Gastrocnemius medialis (tissue), 4 donors: ENCODE measurements around the gene SLC29A3.

Source experiments
- POLR2A ChIP-seq, 2 donors: fragments of 450-650 bp; IDR thresholded peaks; one replicate each; pipeline ENCODE4 v1.6.1; 2017; ENCODE audit warnings: antibody characterized with exemption in 2 of 2, mild to moderate bottlenecking in 2 of 2, moderate library complexity in 2 of 2
- TF ChIP-seq, protein P1 (sequence below), 5 experiments: fragments of 450-650 bp in 3 of 5; fragments of 200-600 bp in 2 of 5; sonication (generic) in 2 of 5; IDR thresholded peaks in 4 of 5; conservative IDR thresholded peaks in 1 of 5; 1 replicate in 4 of 5; 2 replicates in 1 of 5; pipeline ENCODE4 v1.5.1; 2016 to 2019; ENCODE audit warnings: antibody characterized with exemption in 5 of 5, mild to moderate bottlenecking in 3 of 5, moderate library complexity in 3 of 5

DNA sequence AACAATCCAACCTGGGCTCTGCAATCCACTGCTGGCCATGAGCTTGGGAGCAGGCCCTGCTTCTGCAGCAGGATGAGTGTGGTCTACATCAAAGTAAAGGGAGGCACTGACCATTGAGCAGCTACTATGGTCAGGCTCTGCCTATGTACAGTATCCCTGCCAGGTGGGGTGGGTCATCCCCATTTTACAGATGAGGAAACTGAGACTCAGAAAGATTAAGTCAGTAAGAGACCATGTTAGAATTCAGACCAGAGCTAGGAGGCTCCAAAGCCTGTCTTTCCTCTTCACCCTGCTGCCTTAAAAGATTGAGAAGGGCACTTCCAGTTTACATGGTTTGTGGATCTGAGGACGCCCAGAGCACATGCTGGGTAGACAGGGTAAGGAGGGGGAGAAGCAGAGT lies 50.5 kb downstream of the SLC29A3 start:
- TF ChIP-seq POLR2A (IDR thresholded peaks at IDR 0.05): no peak
- TF ChIP-seq, protein P1, sequence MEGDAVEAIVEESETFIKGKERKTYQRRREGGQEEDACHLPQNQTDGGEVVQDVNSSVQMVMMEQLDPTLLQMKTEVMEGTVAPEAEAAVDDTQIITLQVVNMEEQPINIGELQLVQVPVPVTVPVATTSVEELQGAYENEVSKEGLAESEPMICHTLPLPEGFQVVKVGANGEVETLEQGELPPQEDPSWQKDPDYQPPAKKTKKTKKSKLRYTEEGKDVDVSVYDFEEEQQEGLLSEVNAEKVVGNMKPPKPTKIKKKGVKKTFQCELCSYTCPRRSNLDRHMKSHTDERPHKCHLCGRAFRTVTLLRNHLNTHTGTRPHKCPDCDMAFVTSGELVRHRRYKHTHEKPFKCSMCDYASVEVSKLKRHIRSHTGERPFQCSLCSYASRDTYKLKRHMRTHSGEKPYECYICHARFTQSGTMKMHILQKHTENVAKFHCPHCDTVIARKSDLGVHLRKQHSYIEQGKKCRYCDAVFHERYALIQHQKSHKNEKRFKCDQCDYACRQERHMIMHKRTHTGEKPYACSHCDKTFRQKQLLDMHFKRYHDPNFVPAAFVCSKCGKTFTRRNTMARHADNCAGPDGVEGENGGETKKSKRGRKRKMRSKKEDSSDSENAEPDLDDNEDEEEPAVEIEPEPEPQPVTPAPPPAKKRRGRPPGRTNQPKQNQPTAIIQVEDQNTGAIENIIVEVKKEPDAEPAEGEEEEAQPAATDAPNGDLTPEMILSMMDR (IDR thresholded peaks at IDR 0.05 in 4 of 5, conservative IDR thresholded peaks at IDR 0.05 in 1 of 5): no peak
